Colonic mucosa (tissue), 4 donors: Measurements from ENCODE around the gene IQCE. TPM values are rescaled to one million over a fixed set of nuclear protein-coding genes. Genes with fewer than 3 reads are reported as not detected.
"Not testable (repeated sequence)": the region's sequence is repeated elsewhere in the genome, so short reads cannot be mapped to it uniquely, and the experiment has no call there.

ENCODE experiments used
- DNase-seq: peaks from one replicate; pipeline ENCODE4 v3.0.0-alpha.2; 2020
- H3K27ac ChIP-seq: fragments of 200-600 bp; one replicate; pipeline ENCODE4 v1.8.0; 2021
- H3K27me3 ChIP-seq: fragments of 200-600 bp; one replicate; pipeline ENCODE4 v1.8.0; 2021
- H3K36me3 ChIP-seq: fragments of 200-600 bp; one replicate; pipeline ENCODE4 v1.8.0; 2021
- H3K4me1 ChIP-seq: fragments of 200-600 bp; one replicate; pipeline ENCODE4 v1.8.0; 2021; ENCODE audit warnings: mild to moderate bottlenecking
- H3K4me3 ChIP-seq: fragments of 200-600 bp; one replicate; pipeline ENCODE4 v1.8.0; 2021
- H3K9ac ChIP-seq, 2 donors: one replicate each; pipeline ENCODE4 v1.7.0; 2013; ENCODE audit warnings: control low read depth in 2 of 2, low read depth in 2 of 2, low read length in 2 of 2
- H3K9me3 ChIP-seq: fragments of 200-600 bp; one replicate; pipeline ENCODE4 v1.8.0; 2021
- CTCF ChIP-seq: fragments of 200-600 bp; IDR thresholded peaks from one replicate; pipeline ENCODE4 v1.8.0; 2022; ENCODE audit warnings: antibody characterized with exemption, mild to moderate bottlenecking
- intact Hi-C: fragments of 100-400 bp; cut with DNase I; formaldehyde crosslinking; loops from one replicate; pipeline ENCODE4 v1.14.1; 2022
- total RNA-seq, 2 donors: library from RNA; stranded (reverse); fragmentation: NEBNext Ultra II Directional in 1 of 2; extraction: Animal tissue kit (Norgen Biotek cat#: 25700) in 1 of 2; gene quantifications; one replicate each; pipeline ENCODE4 v1.2.1, GENCODE V29; 2021
- donor health status: healthy.
- donor health status: DM: no; HTN: no; CAD: no.
- donor health status: DM: no; HTN: no; CAD: no.

Gene IQCE
- total RNA-seq, 2 donors from 2014 or later = 23.2 to 36.3 TPM

GRCh38 chr7:2554661-2555111, 4.1 kb upstream of the IQCE start:
- intact Hi-C loops = no loop called here
- Histone ChIP-seq H3K9ac (peak overlapping the region; percentile 70 to 98), H3K4me3 (peak overlapping the region; percentile 95), H3K27ac (peak overlapping the region; percentile 98), H3K27me3 (no peaks in the 10 kb centered on the region), H3K4me1 (peaks cover 12% of the 10 kb centered on the region), H3K9me3 (no peaks in the 10 kb centered on the region), H3K36me3 (no peaks in the 10 kb centered on the region)
- TF ChIP-seq CTCF = no peak
- no peak for DNase-seq

GRCh38 chr7:2555121-2556052, 3.4 kb upstream of the IQCE start, which contains the start of gene BRAT1:
TSS of gene BRAT1 (minus strand) at chr7:2555524. CDS start at chr7:2554431, 1,093 bp downstream.
- H3K27me3 ChIP-seq = no peaks in the 10 kb centered on the region
- no peaks in the 10 kb centered on the region for H3K9me3 ChIP-seq
- peak; percentile 23 for TF ChIP-seq CTCF
- H3K4me1 ChIP-seq = peaks cover 15% of the 10 kb centered on the region
- intact Hi-C loops = no loop called here
- peak within 1 kb of the TSS; percentile 98 for H3K27ac ChIP-seq
- H3K36me3 ChIP-seq = no peaks in the 10 kb centered on the region
- DNase-seq = peak; percentile 98
- peak within 1 kb of the TSS; percentile 95 for H3K4me3 ChIP-seq
- peak within 1 kb of the TSS; percentile 70 to 98 for H3K9ac ChIP-seq

- intact Hi-C loops = no loop called here
- H3K27me3 ChIP-seq = no peaks in the 10 kb centered on the region
- H3K4me1 ChIP-seq = peaks cover 9% of the 10 kb centered on the region
- peak overlapping the region; percentile 69 to 86 for H3K9ac ChIP-seq
- peak overlapping the region; percentile 87 for H3K27ac ChIP-seq
- no peak for TF ChIP-seq CTCF
- H3K9me3 ChIP-seq = no peaks in the 10 kb centered on the region
- DNase-seq = peak; percentile 54
- H3K36me3 ChIP-seq = no peaks in the 10 kb centered on the region
- peak overlapping the region; percentile 89 for H3K4me3 ChIP-seq
These were observed 638 bp downstream of the IQCE start for GRCh38 chr7:2559283-2559950.

- H3K9ac ChIP-seq, H3K9me3 ChIP-seq, H3K27ac ChIP-seq, H3K4me1 ChIP-seq, H3K27me3 ChIP-seq, DNase-seq, H3K36me3 ChIP-seq, H3K4me3 ChIP-seq, intact Hi-C loops: not testable (repeated sequence)
These were observed 5.2 kb downstream of the IQCE start for GRCh38 chr7:2563955-2564354.

GRCh38 chr7:2564970-2565540, 6.3 kb downstream of the IQCE start:
- Histone ChIP-seq H3K9ac (peak overlapping the region in 1 of 2 donors; percentile 31), H3K4me3 (no peak overlapping the region), H3K27ac (peak overlapping the region; percentile 42), H3K36me3 (no peaks in the 10 kb centered on the region), H3K9me3 (no peaks in the 10 kb centered on the region), H3K4me1 (peaks cover 5% of the 10 kb centered on the region), H3K27me3 (no peaks in the 10 kb centered on the region)
- no peak for TF ChIP-seq CTCF
- intact Hi-C loops = no loop called here
- peak; percentile 69 for DNase-seq
